Fibroblast of skin of scalp (primary cell): ENCODE results near the gene NSUN7.

Source experiments
- DNase-seq: peaks from one replicate; pipeline ENCODE4 v3.0.0-alpha.2; 2013

Gene NSUN7

DNA sequence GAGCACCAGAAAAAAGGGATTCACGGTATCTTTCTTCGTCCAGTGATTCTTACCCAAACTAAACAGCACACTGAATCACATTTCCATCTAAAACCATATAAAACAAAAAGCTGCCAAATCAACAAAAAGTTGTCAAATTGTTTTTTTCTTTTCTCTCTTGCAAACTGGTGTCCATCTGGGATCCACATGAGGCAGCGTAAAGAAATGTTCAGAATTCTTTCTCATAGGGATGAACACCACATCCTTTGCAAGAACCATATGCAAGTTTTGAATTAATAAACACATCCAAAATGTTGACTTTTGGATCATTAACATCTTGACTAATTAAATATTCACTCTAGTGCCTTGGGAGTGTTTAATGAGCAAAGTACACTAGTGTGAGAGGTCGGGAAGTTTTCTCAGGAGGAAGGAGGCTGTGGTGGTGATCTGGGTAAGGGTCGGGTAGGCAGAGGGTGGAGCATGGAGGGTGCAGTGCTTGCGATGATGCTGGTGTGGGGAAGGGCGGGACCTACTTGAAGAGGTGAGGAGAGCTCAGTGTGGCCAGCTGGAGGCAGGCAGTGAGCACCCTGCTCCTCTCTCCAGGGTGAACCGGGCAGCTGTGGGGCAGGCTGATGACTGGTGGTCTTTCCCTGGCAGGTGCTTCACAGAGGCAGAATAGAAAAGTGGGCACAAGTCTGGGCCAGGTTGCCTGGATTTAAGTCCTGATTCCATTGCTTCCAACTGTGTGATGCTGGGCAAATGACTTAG lies 72.8 kb downstream of the NSUN7 start:
- DNase-seq, result no peak

DNA sequence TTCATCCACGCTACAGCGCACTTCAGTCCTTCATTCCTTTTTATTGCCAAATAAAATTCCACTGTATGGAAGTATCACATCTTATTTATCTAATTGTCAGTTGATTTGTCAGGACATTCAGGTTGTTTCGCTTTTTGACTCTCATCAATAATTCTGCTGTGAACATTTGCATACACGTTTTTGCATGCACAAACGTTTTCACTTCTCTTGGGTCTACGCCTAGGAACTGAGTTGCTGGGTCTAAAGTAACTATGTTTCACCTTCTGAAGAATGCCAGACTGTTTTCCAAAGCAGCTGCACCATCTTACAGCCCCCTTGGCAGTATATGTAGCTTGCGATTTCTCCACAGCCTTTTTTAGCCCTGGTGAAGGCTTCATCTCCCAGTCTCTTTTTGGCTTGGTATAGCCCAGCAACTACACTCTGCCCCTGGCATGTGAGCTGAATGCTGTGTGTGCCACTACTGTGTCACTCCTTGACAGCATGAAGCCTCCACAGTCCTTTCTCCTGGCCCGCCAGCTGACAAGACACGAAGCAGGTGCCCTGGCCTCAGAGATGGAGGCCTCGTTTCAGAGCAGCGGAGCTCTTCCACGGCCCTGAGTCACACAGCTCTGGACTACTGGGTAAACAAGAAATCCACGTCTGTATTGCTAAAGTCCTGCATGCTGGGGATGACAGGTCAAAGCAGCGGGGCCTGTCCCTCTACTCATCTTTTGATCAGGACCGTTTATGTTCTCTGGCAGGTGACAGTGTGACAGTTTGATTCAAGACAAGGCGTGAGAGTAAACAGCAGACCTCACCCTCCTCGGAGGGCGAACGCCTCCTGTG lies 75.5 kb downstream of the NSUN7 start:
- no peak for DNase-seq

DNA sequence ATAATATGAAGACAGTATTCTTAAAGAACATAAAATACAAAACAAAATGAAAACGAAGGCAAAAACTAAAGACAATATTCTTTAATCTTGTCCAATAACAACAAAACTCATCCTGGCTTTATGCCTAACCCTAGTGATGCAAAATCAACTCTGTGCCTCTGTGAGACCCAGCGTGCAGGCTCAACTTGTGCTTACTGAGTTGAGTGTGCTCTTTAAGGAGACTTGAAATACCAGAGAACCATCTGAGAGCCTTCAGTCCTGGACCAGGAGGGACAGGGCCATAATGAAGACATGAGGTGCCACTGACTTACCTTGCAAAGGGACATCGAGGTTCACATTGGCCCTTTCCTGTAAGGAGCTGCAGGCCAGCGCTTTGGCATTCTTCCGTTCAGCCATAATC lies 77.1 kb downstream of the NSUN7 start:
- no peak for DNase-seq

DNA sequence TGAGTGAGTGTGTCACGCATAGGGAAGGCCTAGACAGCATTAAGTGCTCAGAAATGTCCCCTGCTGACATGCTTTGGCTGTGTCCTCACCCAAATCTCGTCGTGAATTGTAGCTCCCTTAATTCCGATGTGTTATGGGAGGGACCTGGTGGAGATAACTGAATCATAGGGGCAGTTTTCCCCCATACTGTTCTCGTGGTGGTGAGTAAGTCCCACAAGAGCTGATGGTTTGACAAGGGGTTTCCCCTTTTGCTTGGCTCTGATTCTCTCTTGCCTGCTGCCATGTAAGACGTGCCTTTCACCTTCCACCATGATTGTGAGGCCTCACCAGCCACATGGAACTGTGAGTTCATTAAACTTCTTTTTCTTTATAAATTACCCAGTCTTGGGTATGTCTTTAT lies 78.0 kb downstream of the NSUN7 start:
- DNase-seq, result no peak

DNA sequence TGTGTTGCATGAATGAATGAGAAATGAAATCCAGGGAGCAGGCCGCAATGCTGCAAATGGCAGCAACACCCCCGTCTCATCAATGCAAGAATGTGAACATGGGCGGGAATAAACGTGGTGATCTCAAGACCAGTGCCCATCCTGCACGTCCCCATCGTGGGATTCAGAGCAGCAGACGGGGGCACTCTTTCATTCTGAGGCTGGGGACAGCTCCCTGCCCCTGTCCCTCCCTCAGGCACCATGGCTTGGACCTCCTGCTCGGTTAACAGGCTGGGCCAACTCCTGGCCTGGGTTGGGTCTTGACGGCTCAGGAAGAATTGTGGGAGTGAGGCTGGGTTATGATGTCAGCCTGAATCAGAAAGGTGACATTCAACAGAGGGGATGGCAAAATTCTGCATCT lies 78.9 kb downstream of the NSUN7 start:
- DNase-seq, result no peak

DNA sequence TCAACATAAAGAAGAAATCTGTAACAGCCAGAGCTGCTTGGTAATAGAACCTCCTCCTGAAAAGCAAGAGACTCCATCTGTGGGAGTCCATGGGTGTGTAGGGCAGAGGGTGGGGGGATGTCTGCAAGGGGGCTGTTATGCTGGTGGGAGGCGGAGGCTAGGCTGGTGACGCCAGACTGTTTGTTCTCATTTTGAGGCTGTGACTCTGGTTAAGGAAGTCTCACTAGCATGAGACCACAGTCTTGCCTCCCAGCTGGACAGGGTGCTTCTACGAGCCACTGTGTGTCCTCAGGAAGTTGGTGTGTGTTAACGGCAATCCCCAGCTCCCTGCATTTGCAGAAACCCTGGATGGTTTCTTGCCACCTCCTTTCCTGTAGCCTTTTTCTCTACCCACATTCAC lies 79.8 kb downstream of the NSUN7 start:
- DNase-seq, result no peak

DNA sequence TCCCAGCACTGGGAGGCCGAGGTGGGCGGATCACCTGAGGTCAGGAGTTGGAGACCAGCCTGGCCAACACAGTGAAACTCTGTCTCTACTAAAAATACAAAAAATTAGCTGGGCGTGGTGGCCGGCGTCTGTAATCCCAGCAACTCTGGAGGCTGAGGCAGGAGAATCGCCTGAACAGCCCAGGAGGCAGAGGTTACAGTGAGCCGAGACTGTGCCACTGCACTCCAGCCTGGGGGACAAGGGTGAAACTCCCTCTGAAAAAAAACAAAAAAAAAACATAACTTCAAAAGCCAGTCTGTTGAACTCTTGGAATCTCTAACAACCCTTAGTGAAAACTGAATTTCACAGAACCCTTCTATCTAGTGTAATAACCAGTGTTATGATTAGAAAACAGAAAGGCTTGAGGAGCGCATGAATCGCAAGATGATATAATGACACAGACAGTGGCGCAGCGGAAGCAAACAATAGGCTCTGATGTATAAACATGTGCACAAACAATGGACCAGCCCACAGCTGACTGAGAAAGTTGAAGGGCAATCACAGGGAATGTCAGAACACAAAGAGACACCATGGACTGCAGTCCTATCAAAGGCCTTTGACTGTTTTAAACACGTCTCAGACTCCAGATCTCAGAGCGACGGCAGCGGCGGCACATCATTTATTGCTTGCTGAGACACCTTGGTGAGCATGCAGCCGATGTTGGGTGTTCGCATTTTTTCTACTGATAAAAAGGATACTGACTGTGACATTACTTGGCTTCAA lies 81.6 kb downstream of the NSUN7 start:
- DNase-seq, result no peak

DNA sequence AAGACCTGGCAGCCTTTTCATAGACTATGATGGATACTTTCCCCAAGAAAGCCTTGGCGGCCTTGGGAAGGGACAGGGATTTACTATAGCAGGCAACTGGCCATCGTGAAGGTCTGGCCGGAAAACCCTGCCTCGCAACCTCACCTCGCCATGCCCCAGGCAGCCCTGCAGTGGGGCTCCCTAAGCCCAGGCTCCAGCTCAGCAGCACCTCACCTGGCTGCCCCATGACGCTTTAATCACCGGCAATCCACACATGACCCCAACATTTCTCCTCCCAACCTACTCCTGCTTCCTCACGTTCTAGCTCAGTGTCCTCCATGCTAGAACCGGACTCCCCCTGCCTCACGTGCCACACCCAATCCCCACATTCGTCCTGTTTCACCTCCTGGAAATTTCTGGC lies 82.4 kb downstream of the NSUN7 start:
- no peak for DNase-seq

DNA sequence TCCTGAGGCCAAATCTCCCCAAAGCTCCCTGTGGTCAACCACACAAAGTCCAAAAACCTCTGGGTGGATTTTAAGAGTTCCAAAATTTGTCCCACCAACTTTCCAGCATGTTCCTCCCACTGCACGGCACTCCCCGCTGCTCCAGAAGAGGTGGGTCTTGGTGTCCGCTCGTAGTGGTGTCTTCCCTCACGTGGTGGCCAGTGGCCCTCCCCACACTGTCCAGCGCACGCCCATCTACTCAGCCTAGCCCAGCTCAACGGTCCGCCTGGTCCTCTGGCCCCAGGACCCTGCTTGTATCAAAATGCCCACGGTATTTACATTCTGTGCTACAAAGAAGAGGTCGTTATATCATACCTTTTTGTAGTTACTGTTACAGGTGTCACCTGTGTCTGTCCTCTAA lies 83.5 kb downstream of the NSUN7 start:
- DNase-seq, result no peak

DNA sequence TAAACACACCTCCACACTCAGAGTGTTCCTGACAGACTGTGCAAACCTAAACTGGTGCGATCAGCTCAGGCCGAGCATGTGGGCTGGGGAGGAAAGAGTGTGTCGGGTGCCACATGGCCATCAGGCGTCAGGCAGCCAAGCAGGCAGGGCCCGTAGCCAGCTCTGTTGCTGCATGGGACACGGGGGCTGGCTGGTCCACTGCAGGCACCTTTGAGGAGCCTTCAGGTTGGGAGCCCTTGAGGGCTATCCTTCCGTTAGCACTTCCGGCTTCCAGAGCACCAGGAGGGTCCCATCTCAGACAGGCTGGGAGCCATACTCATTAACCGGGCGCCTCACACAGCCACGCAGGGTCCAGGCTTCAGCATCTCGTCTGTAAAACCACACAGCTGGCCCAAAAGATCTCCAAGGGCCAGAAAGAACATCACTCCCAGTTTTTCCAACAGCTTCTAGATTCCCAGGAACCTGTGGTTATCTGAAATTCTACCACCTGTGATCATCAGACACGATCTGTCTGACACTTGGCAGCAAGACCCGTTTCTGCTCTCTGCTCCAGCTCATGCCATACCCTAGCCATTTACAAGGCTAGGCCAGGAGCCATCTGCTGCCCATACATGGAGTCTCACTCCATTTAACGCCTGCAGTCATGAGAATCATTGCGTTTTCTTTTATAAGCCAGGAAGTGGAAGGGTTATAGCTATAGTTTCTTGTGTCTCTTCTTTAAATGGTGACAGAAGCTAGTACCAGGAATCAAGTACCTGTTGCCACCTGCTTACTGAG lies 87.5 kb downstream of the NSUN7 start:
- DNase-seq, result no peak

DNA sequence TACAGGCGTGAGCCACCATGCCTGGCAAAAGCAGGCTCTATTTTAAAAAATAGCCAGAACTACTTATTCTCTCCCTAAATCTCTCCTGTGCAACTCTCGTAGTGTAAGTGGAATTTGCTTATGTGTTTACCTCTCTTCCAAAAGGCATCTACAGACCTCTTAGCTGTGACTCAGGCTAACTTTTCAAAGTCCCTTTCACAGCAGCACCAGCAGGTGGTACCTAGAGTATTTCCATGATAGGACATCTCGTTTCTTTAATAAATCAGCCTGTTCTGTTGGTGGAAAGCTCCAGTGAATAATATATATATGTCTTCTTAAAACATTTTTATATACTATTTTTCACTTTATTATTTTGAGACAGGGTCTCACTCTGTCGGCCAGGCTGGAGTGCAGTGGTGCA lies 89.0 kb downstream of the NSUN7 start:
- DNase-seq, result no peak

DNA sequence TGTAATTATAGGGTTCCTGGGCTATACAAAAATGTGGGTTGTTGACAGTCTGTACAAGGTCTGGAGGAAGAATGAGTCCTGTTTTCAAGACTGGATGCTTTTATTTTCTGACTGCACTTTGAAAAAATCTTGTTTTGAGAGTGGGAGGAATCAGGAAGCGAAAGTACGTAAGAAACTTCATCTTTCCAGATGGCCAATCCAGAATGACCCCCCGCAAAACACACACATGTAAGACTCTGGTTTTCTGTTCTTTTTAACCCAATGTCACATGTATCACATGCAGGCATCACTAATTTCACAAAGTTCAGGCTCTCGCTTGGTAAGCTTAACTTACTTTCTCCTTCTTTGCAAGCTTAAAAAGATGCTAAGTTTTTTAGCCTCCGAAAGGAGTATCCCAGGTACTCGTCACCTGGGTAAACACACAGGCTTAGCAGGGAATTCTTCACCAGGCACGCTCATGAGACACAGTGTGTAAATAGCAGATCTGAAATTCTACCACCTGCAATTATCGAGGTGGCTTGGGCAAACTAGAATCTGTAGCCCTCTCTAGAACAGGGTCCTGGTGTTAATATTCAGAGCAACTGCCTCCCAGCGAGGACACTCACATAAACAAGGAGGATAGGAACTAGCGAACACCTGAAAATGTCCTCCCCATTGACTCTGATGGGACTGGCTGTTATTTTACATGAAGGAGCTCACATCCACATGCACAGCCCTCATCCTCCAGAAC lies 90.7 kb downstream of the NSUN7 start:
- no peak for DNase-seq

DNA sequence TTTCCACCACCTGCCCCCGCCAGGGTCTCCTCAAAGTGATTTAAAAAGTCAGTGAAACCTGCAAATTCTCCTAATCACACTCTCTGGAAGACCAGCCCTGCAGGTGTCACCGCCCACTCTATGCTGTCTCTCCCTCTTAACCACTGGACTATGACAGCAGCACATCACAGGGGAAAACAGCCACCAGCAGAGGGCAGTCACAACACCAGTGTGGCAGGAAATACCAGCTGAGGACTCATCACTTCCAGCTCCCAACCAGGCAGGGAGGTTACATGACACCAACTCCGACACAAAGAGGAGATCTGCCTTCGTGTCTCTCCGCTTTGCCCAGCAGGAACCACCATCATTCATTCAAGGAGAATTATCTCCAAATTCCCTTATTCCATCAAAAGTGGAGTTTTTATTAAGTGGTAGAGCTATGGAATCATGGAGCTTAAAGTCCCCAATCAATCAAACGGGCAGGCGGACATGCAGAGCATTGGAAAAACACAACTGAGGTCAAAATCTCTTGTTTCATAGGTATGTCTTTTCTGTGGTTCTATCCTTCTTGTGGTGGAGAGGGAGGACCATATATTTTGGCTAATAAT lies 91.3 kb downstream of the NSUN7 start:
- DNase-seq, result peak; percentile 87

DNA sequence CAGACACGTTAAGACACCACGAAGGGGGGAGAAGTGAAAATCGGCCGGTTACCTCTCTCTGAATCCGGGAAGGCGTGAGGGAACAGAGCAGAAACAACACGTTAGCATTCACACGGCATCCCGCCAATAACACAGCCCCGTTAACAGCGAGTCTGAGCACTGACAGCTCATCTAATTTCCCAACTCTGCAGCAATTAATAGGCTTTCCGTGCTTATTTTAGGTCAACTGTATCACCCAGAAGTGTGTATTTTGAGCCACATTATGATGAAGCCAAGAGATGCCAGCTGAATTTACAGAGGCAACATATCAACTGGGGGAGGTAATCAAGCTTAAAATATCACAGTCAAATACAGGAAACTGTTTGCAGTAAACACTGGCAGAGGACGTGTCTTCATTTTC lies 92.6 kb downstream of the NSUN7 start:
- no peak for DNase-seq

DNA sequence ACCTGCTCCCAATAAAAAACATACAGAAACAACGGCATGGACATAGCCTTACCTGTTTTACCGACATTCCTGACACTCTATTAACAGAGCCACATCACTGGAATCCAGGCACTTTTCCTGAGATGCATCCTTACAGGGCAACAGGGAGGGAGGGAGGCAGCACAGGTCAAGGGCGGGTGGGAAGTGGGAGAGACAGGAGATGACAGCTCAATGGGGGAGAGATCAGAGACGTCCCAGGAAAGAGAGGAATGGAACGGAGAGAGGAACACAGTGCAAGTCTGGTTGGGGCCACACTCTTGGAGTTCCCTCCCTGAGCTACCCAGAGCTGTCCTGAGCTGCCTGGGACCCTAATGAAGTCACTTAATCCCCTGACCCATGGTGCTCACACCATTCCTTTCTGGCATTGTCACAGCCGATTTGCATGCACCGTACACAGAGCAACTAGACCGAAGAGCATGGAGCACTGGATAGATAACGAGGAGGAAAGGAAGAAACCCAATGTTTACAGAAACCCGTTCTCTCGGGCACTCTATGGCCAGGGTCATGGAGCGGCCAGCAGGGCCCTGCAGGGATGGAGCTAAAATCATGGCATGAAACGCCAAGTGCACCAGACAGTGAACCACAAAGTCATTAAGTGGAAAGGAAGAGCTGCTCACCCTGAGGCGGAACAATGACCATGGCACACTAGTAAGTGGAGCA lies 93.1 kb downstream of the NSUN7 start:
- DNase-seq, result no peak

DNA sequence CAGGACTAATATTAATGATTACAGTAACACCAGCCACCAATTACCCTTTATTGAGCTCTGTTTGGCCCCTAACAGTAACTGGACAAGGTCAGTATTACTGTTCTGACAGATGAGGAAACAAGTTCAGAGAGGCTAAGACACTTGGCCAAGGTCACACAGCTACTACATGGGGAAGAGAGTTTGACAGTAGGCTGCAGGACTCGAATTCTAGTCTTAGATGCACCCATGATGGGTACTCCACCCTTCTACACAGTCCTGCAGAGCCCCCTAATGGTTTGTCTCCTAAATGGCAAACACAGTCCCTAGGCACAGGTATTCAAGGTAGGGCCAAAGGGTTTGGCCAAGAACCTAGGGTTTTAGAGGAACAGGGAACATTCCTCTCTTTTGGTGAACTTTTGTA lies 93.9 kb downstream of the NSUN7 start:
- DNase-seq, result no peak

DNA sequence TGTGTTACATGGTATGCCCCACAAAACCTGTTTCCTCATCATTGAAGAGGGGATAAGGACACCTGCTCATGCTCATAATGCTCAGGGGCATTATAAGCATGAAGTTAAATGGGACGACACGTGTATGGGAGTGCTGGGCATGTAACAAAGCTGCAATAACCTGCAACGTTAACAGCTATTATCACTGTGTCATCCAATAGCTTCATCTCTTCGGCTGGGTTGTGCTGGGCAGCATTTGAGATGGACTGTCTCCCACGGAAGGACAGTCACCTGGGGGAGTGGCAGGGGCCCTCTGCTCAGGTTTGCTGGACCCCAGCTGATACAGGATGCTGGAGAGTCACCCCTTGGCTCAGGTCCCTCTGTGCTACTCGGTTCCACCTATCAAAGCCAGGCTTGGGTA lies 94.5 kb downstream of the NSUN7 start:
- DNase-seq, result no peak

DNA sequence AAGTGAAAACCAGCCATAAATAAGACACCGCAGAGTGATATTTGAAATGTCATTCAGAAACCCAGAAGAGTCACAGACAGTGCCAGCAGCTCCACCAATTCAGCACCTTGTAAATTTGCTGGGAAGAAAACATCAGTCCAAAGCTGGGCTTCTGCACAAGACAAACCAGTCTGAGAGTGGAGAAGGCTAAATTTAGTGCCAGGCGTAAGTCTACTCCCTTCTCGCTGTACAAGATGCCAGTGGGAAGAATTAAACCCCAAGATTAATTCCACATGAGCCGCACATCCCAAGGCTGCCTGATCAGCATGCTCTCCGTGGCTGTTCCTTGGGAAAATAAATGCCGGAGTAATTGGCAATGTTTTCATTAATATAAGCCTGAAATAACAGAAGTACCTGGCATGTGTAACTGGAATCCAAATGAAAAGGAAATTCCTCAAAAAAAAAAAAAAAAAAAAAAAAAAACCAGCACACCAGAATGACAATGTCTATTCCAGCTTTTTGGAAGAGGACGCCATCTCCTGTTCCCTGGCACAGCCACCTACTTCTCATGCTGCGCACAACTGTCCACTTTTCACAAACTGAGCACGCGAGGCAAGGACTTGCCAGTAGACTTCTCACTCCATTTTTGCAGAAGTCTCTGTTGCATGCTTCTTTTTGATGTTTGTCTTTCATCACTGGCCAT lies 95.5 kb downstream of the NSUN7 start:
- peak; percentile 73 for DNase-seq

DNA sequence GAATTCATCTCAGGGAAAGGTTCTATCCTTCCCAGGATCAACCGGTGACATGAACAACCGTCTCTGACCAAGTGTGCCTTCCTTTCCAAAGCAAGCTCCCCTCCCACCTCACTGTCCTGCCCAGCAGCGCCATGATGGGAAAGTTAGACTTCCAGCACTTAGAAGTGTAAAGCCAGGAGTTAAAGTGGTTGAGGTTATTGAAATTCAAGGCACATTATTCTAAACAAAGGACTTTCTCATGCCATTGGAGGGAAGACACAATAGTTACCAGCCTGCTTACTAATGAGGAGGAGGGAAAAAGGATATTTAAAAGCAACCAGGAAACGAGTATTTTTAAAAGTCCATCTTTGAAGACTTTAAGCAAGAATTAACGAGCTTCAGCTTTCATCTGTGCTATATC lies 96.8 kb downstream of the NSUN7 start:
- no peak for DNase-seq

DNA sequence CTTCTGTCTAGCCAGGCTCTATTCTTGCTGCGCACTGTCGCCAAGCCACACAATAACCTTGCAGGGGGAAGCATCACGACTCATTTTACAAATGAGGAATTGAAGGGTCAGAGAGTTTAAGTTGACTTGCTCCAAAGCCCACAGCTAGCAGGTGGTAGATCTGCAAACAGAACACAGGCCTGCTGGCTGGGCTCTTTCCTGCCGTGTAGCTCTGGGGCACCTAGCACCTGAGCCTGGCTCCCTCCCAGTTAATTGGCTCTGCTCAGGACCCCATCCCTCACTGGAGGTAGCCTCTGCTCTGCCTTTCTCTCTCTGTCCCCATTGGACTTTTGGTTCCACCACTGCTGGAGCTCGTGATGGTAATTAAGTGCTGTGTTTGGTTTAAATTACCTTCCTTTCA lies 98.5 kb downstream of the NSUN7 start:
- no peak for DNase-seq
